Measurements from ENCODE around the gene POLR3E.

Gene POLR3E, protein sequence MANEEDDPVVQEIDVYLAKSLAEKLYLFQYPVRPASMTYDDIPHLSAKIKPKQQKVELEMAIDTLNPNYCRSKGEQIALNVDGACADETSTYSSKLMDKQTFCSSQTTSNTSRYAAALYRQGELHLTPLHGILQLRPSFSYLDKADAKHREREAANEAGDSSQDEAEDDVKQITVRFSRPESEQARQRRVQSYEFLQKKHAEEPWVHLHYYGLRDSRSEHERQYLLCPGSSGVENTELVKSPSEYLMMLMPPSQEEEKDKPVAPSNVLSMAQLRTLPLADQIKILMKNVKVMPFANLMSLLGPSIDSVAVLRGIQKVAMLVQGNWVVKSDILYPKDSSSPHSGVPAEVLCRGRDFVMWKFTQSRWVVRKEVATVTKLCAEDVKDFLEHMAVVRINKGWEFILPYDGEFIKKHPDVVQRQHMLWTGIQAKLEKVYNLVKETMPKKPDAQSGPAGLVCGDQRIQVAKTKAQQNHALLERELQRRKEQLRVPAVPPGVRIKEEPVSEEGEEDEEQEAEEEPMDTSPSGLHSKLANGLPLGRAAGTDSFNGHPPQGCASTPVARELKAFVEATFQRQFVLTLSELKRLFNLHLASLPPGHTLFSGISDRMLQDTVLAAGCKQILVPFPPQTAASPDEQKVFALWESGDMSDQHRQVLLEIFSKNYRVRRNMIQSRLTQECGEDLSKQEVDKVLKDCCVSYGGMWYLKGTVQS

DNA sequence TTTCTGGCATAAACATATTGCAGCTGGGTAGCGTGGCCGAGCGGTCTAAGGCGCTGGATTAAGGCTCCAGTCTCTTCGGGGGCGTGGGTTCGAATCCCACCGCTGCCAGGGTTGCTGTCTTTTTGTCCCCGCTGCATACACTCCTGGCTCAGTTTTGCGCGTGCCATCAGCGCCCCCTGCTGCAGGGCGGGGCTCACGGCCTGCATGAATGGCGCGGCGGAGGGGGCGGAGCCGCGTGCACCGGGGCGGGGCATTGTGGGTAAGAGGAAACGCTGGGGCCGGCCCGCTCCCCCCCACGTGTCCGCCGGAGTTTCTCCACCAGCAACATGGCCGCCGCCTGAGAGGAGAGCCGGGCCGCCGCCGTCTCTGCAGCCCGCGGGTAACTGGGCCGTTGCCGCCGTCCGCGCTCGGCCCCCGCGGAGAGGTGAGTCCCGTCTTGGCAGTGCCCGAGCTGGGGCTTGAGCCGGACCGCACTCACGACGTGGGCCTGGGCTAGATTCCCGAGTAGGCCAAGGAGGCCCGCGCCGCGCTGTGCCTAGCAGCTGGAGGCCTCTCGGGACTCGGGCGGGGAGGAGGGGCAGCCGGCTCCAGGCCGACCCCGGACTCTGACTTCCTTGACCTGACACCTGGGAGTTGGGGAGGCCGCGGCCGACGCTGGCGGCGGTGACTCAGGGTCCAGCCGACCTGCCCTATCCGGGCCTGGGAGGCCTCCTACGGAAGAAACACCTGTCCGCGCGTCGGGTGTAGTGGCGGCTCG lies at the start of gene POLR3E:
Gene POLR3E (plus strand): TSS at position 296 of the 757 bp plus-strand sequence. CDS start 5,560 bp downstream, outside the sequence.
- peak; percentile 97 for DNase-seq (ENCODE audit: low read depth)

DNA sequence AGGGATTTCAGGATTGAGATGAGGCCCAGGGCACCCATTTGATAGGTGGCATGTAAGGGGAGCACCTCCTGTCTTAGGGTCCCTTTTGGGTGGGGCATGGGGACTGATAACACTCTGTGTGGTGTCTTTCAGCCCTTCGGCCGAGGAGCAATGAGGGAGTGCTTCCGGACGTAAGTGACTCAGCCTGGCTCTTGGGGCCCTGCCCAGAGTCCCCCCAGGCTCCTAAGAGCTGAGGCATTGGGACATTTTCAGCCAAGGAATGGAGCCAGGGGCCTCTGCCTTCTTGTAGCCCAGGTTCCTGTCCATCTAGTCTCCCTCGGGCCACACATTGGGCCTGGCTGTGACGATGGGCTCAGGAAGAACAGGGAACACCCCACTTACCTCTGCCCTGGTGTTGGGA lies 46.7 kb upstream of the POLR3E start:
- peak; percentile 36 for DNase-seq (ENCODE audit: low read depth)

DNA sequence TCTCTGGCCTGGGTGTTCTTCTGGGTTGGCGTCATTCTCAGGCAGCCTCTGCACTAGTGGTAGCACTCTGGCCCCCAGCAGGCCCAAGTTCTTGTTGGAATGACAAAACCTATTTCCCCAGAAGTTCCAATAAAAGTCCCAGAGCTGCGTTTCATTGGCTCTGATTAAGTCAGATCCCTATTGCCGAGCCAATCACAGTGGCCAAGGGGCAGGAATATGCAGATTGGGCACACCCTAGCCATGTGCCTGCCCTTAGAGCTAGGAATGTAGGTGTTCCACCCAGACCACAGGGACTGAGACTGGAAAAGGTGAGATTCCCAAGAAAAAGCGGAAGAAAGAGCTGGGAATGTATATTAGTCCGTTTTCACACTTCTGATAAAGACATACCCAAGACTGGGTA lies 44.9 kb upstream of the POLR3E start:
- DNase-seq (ENCODE audit: low read depth): no peak

DNA sequence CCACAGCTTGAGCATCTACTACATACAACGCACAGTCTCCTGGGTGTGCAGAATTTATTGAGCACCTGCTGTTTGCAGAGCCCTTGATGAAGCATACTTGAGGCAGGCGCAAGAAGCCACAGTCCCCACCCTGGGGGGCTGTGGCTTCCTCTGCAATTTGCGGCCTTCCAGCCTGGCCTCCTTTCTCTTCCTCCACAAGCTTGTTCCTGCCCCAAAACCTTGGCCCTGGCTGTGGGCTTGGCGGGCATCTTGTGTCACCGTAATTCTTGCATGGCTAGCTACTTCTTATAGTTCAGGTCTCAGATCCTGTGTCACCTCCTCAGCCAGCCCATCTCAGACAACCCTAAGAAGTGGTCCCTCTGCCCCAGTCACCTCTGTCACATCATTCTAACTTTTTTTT lies 43.9 kb upstream of the POLR3E start:
- DNase-seq (ENCODE audit: low read depth): no peak

DNA sequence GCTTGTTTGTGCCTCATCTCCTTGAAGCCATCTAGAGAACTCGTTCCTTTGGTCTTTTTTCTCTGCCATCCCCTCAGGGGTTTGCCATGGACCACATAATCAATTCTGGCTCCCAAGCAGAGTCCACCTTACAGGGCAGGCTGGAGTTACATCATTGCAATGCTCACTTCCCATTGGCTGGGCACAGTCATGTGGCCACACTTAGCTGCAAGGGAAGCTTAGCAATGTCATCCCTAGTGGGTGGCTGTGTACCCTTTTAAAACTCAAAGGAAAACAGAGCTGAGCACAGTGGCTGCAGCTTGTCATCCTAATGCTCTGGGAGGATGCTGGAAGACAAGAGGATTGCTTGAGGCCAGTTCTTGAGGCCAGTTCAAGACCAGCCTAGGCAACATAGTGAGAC lies 41.9 kb upstream of the POLR3E start:
- no peak for DNase-seq (ENCODE audit: low read depth)

DNA sequence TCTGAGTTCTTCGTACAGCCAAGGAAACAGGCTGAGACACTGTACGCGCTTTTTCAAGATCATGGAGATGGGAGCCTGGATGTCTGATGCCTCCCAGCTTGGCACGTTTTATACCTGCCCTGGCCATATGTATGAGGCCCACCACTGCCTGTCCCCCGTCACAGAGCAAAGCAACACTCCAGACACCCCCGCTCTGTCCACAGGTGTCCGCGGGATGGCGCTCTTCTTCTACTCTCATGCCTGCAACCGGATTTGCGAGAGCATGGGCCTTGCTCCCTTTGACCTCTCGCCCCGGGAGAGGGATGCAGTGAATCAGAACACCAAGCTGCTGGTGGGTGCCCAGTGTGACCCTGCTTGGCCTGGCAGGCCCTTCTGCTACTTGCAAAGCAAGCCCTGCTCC lies 39.8 kb upstream of the POLR3E start:
- DNase-seq (ENCODE audit: low read depth): no peak

DNA sequence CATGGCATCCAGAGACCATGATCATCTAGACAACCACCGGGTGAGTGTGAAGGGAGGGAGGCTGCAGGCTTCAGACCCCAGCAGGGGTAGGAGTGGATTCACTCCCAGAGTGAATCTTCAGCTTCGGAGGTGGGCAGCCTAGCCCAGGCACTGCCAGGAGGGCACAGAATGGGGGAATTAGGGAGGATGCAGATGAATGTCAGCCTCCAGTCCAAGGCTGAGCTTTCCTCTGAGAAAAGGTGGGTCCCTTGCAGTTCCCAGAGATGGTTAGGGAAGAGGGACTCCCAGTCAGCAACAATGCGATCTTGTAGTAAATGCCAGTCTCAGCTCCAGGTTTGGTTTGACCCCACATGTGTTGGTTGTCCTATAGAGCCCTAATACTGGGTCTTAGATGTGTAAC lies 36.7 kb upstream of the POLR3E start:
- no peak for DNase-seq (ENCODE audit: low read depth)

DNA sequence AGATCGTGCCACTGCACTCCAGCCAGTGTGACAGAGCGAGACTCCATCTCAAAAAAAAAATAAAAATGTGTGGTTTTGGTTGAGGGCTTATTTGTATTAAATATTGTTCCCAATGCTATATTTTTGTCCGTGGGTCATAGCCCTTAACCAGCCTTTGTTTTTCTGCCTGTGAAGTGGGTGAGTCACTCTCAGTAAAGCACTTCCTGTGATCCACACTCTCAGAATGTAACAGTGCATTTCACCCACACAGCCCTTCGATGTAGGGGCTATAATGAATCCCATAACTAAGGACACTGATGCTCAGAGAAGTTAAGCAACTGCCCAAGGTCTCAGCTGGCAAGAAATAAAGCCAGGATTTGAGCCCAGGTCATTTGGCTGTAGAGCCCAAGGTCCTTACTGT lies 34.7 kb upstream of the POLR3E start:
- peak; percentile 69 for DNase-seq (ENCODE audit: low read depth)

DNA sequence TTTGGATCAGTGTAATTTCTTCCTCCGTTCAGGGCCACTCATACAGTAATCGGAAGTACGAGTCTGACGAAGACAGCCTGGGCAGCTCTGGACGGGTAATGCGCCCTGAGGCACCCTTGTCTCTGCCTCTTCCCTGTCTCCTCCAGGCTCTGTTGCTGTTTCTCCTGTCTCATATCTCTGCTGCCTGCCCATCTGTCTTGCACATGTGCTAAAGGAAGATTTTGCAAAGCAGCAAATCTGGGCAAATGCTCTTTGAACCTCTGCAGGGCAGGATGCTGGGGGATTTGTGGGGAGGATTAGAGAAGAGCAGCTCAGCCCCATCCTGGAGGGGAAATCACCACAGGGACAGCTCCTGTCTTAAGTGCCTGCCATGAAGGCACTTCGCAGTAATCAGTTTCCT lies 32.4 kb upstream of the POLR3E start:
- DNase-seq (ENCODE audit: low read depth): no peak

DNA sequence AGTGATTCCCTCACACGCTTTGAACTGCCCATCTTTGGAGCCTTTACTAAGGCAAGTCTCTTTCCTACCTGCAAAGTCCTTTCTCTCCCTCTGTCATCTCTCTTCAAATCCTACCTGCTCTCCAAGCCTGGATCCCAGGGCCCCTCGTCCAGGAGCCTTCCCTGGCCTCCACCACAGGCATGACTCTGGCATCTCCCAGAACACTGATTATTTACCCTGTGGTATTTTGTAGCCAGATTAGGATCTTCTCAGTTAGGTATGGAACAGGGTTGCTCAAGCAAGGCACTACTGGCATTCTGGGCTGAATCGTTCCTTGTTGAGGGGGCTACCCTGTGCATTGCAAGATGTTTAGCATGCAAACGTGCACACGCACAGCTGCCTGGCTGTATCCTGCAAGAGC lies 31.9 kb upstream of the POLR3E start:
- no peak for DNase-seq (ENCODE audit: low read depth)

DNA sequence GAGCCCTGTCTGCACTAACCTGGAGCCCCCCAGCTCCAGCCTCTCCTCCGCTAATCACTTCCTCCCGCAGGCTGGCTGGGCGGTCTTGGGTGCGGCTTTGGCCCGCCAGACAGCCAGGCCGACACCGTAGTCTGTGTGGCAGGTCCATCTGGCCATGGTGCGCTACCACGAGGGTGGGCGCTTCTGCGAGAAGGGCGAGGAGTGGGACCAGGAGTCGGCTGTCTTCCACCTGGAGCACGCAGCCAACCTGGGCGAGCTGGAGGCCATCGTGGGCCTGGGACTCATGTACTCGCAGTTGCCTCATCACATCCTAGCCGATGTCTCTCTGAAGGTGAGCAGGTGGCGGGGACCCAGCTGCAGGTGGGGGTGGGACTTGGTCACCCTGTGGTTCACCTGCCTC lies 30.7 kb upstream of the POLR3E start:
- DNase-seq (ENCODE audit: low read depth): no peak

DNA sequence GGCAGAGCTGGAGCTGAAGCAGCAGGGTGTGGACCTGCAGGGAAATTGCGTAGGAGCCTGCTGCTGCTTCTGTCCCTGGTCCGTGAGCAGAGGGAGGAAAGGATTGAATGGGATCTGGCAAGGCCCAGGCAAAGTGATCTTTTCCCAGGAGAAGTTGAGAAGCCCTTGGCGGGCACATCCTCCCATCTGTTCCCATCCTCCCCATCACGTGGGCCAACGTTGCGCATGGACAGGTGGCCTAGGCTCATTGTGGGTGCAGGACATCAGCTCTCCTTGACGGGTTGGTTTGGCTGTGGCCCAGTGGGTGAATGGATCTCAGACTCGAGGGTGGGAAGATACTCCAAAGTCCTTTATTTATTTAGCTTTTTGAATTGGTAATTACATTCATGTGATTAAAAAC lies 29.4 kb upstream of the POLR3E start:
- no peak for DNase-seq (ENCODE audit: low read depth)

DNA sequence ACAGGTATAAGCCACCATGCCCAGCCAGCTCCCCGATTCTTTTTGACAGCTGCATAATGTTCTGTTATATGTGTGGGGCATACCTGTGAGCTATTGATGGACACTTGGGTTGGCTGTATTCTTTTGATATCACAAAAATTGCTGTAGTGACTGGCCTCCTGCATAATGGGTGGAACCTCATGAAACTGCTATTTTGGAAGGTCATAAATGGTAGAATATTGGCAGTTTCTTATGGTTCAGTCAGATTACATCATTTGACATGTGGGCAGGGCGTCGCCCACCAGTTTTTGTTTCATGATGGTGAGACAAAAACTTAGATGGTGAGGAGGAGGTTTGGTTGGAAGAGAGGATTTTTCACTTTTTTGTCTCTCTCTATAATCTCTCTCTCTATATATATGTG lies 26.7 kb upstream of the POLR3E start:
- DNase-seq (ENCODE audit: low read depth): no peak

DNA sequence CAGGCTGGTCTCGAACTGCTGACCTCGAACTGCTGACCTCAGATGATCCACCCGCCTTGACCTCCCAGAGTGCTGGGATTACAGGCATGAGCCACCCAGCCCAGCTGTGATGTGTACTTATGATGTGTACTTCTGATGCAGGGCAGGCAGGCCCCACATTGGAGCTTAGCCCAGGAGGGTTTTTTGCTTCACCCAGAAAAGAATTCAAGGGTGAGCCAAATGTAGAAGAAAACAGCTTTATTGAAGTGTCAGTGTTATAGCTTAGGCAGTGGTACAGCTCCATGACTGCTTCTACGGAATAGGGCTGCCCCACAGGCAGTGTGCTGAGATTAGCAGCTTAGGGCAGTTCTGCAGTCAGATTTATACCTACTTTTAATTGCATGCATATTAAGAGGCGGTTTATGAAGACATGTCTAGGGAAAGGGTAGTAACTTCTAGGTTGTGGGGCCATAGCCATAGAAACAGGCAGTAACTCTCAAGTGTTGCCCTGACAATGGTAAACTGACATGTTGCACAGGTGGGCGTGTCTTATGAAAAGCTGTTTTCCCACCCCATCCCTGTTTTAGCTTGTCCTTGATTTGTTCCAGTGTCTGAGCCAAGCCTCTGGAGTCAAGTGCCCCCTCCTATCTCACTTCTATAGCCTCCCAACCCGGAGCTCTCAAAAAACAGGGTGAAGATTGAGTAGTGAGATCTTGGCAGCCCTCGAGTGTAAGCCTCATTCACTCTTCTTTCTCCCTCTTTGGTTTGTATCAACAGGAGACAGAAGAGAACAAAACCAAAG lies 24.1 kb upstream of the POLR3E start:
- DNase-seq (ENCODE audit: low read depth): peak; percentile 22

DNA sequence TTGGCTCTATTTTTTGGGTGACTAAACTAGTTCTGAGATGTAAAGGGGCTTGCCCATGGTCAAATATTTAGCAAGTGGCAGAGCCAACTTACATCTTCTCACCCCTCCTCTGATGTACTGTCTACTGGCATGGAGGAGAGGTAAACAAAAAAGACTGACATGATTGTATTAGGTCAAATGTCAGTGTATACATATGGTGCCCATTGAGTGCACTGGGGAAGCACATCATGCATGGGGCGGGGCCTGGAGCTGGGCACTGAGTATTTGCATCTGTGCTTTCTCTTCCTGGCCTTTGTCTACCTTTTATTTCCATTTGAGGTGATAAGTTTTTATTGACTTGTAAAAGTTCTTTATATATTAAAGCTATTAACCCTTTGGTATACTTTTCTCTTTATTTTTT lies 22.3 kb upstream of the POLR3E start:
- DNase-seq (ENCODE audit: low read depth): no peak

DNA sequence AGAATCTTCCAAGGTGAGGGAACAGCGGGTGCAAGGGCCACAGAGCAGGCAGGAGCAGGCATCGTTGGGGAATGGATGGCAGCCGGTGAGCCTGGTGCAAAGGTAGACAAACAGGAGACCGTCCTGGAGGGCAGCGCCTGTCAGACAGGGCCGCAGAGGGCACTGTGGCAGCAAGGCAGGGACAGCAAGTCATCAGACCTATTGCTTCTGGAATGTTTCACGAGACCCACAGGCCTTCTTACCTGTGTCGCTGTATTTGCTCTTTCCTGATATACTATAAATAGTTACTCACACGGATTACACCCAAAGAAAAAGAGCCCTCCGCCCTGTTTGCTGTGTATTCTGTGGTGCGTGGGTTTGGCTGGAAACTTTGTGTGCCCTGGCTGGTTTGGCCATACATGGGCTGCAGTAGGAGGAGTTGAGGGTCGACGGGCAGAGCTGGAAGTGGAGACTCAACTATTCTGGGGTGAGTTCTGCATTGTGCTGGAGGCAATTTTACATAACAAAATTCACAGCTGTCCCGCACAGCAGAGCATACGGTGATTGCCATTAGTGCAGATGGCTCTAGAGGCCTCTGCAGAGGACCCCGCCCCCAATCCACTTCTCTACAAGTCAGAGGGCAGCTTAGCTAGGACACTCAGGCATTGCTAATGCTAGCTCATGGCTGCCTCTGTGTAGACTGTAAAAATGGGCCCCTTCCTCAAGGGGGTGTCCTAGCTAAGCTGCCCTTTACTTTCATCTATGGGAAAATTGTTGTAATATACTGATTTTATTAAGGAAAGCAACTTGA lies 18.6 kb upstream of the POLR3E start:
- no peak for DNase-seq (ENCODE audit: low read depth)

DNA sequence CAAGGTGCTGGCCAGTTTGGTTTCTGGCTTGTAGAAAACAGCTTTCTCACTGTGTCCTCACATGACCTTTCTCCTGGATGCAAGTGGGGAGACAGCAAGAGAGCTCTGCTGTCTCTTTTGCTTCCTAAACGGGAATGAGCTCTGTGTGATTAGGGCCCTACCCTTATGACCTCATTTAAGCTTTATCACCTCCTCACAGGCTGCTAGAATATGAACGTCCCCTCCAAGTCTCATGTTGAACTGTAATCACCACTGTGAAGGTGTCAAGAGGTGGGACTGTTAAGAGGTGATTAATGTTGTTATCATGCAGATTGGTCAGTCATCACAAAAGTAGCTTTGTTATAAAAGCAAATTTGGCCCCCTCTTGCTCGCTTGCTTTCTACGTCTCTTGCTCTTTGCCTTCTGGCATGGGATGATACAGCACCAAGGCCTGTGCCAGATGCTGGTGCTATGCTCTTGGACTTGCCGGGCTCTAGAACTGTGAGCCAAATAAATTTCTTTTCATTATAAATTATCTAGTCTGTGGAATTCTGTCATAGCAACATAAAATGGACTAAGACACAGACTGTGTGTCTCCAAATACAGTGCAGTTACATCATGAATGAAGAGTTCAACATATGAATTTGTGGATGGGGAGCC lies 14.8 kb upstream of the POLR3E start:
- no peak for DNase-seq (ENCODE audit: low read depth)

DNA sequence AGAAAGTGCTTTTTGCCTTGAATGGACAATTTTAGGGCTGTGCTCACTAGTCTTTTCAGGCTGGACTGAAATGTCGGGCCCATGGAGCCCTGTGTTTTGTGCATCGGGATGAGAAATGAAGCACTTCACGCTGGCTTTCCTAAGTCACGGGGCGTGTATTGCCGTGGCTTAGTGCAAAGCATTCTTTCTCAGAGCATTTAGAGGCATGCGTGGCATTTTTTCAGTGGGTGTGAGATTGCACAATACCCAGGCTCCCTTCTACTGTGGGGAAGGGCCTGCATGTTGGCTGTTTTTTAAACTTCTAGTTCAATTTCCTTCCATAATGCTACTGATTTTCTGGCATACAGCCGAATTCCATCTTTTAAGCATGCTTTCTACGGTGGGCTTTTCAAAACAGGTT lies 12.6 kb upstream of the POLR3E start:
- peak; percentile 82 for DNase-seq (ENCODE audit: low read depth)

DNA sequence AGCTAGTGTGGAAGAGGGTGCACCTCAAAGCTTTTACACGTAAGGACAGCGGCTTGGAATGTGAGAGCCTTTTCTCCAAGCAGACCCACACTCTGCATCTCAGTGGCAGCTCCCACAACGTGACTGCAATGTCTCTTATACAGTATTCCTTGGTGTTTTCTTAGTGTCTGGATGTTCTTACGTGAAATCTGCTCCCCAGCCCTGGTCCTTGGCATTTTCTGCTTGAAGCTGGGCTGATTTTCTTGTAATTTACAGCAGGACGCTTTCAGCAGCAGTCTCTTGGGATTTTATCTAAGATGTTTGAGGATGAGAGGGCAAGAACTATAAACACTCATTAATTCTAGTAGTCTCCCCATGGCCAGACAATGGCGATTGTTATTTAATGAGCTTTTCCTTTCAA lies 12.1 kb upstream of the POLR3E start:
- DNase-seq (ENCODE audit: low read depth): no peak

DNA sequence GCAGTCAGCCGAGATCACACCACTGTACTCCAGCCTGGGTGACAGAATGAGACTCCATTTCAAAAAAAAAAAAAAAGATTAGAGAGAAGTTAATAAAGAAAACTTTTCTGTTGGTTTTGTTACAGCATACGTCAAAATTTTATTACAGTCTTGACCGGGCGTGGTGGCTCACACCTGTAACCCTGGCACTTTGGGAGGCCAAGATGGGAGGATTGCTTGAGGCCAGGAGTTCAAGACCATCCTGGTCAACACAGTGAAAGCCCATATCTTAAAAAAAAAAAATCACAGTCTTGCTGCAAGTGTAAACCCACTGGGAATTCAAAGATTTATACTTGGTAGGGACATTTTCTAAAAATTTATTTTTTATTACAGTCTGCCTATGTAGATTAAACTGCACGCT lies 6.2 kb upstream of the POLR3E start:
- no peak for DNase-seq (ENCODE audit: low read depth)

DNA sequence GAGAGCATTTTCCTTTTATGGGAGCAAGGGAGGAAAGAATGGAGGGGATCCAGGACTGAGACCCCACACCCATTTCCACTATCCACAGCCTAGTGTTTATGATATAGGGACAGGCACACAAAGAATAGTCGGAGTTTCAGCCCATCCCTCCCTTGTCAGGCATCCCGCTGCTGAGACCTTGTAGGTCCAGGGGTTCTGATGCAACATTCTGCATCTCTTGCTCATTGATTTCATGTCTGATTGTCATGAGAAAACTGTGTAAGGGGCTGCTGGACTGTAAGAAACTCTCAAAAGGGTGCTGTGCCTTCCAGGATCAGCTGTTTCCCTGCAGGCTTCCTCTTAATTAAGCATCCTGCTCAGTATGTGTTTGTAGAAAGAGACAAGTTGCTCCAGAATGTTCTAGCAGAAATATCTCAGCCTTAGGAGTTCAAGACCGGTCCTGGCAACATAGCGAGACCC lies 5.3 kb upstream of the POLR3E start:
- peak; percentile 25 for DNase-seq (ENCODE audit: low read depth)
